Stimulated activated CD4-positive, alpha-beta T cell treated with anti-CD3 and anti-CD28 coated beads, Interleukin-2, amount 100 ng/mL, for 4 hours (primary cell): ENCODE measurements around the gene RBBP8NL.

Experiments
- DNase-seq: peaks from one replicate; pipeline ENCODE4 v3.0.0-alpha.2; 2020; ENCODE audit warnings: low read depth

The RBBP8NL gene

DNA sequence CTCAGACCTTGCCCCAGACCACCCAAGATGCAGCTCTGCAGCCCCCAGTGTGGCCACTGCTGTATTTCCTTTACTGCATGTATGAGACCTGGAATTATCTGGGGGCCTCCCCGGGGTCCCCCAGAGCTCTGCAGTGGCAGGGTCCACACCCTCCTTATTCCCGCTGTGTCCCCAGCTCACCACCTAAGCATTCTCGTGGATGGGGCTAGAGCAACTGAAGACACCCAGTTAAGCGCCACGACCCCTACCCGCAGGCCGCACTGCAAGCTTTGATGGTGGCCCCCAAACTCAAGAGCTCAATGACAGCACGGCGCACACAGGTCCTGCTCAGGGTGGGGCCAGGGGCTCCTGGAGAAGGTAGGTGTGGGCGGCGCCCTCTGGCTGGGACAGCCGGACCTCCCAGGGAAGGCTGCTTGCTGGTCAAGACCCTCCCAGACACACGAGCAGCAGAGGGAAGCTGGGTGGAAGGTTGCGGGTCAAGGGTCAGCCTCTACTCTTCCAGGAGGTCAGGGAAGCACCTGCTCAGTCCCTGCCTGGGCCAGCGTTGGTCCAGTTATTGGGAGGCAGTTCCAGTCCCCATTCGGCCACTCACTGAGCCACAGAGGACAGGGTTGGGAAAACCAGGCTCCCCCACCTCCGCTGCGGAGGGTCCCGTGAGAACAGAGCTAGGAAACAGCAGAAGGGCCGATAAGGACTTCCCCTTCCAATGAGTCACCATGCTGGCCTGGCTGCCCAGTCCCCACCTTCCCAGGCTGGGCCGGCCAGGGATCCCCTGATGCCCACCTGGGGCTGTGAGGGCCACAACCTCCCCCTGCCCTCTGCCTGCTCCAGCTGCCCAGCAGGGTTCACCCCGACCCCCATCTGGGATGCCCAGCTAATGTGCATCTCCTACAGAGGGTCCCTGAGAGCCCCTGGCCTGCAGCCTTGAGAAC, 63.2 kb downstream of the RBBP8NL start:
- no peak for DNase-seq

DNA sequence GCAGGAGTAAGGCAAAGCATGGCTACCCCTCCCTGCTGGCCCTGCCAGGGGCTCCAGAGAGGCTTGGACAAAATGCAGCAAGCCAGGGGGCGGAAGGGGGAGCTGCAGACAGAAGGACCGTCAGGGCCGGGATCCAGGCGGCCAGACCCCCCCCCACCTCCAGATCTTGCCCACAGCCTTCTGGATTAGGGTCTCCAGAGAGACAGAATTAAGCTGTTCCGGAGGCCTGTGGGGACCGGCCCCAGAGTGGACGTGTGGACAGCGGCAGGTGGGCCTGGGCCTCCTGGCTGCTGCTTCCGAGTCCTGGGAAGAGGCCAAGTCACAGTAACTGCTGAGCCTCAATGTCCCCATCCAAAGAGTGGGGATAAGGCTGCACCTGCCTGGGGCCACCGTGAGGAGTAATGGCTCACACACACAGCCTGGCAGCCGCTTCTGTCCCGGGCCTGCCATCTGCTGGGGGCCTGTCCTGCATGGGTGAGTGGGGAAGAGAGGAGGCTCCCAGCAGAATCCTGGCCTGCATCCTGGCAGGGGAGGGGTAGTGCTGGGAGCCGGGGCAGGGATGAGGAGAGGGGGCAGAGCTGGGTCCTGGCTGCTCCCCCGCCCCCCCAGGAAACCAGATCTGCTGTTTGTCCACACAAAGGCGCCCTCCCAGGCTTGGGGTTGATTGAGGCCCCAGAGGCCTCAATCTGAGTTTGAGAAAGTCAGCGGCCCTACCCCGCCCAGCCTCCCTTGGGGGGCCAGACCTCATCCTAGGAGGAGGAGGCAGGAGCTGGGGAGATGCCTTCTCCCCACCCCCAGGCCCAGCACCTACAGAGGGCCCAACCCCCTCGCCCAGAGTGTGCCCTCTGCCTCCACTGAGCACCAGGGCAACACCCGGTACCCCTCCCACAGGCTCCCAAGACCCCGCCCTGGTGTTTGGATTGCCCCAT, 64.1 kb downstream of the RBBP8NL start:
- no peak for DNase-seq

DNA sequence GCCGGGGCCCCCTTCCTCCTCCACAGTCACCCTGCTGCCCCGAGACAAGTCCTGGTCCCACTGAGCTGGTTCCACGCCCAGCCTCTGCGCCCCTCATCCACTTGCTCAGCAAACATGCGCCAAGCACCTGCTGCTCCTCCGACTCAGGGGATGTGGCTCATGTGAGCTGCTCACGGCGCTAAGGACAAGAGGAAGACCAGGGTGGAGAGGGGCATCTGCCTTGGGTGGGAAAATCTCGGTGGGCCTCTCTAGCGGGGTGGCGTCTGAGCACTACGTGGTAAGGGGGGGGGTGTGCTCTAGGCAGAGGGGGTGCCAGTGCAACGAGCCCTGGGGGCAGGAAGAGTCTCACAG, 64.8 kb downstream of the RBBP8NL start:
- DNase-seq = no peak

DNA sequence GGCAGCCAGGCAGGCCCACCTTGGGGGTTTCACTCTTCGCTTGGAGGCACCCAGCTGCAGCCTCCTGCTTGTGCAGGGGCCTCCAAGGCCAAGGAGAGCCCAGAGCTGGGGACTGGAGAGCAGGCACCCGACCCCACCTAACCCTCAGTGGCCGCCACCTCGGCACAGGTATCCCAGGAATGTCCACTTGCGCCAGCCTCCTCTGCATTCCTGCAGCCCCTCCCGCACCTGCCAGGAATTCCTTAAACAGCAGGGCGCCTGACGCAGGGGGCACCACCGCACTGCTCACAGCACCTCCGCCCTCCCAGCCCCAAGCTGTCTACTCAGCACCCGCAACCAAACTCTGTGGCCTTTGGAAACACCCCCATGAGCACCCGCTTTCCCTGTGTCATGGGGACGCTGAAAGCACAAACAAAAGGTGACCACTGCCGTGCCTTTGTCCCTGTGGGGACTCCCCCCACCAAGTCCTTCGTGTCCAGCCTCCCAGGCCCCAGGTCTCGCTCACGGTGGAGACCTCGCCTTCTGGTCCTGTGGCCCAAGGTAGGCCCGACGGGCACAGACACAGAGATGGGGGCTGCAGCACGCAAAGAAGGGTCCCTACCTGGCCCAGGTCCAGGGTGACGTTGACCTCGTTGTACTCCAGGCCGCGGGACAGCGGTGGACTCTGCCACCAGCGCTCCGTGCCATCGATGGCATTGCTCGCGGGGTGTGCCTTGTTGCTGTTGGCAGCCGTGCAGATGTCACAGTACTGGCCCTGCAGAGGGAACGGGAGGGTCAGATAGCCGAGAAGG, 65.3 kb downstream of the RBBP8NL start:
- DNase-seq = no peak

DNA sequence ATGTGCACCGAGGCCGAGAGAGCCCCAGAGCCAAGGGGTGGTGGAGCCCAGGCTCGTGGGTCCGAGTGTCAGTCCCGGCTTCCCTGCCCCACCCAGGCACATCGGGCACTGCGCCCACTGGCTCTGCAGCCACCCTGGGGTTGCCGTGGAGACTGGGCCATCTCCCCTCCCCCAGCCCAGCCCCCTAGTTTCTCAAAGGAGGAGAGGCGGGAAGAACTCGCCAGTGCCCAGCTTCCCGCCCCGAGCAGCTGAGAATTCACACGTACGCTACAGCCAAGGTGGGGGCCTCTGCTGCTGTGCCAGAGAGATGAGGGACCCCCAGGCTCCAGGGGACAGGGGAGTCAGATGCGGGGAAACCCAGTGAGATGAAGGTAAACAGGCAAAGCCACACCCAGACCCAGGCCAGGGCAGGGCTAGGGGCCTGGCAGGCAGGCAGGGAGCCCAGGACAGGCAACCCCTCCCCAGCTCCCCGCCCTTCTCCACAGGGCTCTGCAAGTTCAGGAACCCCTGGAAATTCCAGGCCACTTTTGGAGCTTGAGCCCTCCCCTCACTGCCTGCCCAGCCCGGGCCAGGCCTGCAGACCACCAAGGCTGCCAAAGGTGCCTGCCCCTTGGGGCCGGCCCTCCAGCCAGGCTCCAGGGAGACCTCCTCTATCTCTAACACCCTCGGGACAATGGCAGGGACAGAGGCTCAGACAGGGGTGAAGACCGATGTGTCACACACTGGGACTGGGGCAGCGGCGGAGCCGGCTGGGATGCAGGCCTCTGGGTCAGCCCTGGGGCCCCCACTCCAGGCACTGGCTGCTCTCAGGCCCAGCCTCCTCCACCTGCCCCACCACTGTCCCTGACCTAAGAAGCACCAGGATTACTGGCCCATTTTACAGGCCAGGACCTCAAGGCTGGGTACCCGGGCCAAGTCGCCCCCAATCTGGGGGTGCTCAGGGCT, 66.2 kb downstream of the RBBP8NL start:
- DNase-seq = no peak
